Measurements from ENCODE around the gene PPIL1.

DNA sequence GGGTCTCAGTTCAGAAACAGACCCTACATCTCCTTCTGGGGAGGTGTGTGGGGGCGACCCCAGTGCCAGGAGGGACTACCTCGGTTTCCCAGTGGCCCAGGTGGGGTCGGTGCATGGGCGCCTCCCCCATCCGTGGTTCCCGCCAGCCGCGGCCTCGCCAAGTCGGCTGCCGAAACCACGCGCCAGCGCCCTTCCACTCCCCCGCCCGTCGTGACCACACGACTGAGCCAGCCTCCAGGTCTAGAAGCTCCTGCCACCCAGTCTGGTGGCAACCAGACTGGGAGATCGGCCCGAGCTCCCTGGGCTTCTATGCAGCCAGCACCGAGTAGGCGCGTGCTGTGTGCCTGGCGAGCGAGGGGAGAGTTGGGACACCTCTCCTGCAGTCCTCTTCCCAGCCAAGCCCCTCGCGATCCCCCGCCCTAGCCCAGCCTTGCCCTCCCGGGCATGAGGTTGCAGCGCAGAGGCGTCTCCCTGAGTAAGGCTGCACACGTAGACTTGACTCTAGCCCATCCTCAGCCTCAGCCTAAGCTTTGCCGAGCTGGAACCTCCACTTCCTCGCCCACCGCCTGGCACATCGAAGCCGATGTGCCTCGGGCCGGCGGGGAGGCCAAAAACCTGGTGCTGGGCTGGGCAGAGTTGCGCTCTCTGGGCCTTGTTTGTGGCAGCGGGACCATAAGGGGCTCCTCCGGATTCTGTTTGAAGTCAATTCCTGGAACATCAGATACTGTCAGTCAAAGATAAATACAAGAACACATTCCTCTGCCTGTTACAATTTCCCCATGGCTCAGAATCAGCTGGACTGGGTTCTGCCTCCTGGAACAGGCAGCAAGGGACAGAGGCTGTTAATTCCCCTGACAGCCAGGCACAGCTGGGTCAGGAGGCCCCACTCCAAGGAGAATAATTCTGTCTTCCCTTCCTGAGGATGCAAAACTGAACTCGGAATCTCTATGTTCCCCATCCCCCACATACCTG lies 33.9 kb downstream of the PPIL1 start:
- TF ChIP-seq MED1 (CRISPR knock-in tag; IDR thresholded peaks at IDR 0.05) (0 out of 2 replicates have a peak, but pooled peaks have one; percentile 37), NFE2 (CRISPR knock-in tag; IDR thresholded peaks at IDR 0.05) (no peak), ZNF660 (CRISPR knock-in tag; IDR thresholded peaks at IDR 0.05; ENCODE audit: borderline replicate concordance, low read depth) (no peak), POLR2AphosphoS5 (IDR thresholded peaks at IDR 0.05; ENCODE audit: low read depth, low read length) (no peak), EP300 (IDR thresholded peaks at IDR 0.05; ENCODE audit: low read depth in 2 of 2, low read length in 2 of 2) (0 out of 4 replicates have a peak, but pooled peaks of 1 of the 2 experiments have one; percentile 12), EP300 (CRISPR knock-in tag; IDR thresholded peaks at IDR 0.05; ENCODE audit: borderline replicate concordance) (no peak), RFXAP (CRISPR knock-in tag; IDR thresholded peaks at IDR 0.05; ENCODE audit: borderline replicate concordance) (0 out of 2 replicates have a peak, but pooled peaks have one; percentile 45), FOSL1 (CRISPR knock-in tag; IDR thresholded peaks at IDR 0.05; ENCODE audit: borderline replicate concordance) (no peak), ZNF331 (CRISPR knock-in tag; IDR thresholded peaks at IDR 0.05) (0 out of 2 replicates have a peak, but pooled peaks have one; percentile 30), HOXA9 (CRISPR knock-in tag; IDR thresholded peaks at IDR 0.05; ENCODE audit: borderline replicate concordance) (no peak), EZH2 (conservative IDR thresholded peaks at IDR 0.05; ENCODE audit: low read depth, low read length) (no peak; the same call in 1 of the 2 replicates)
- TF ChIP-seq, protein P1, sequence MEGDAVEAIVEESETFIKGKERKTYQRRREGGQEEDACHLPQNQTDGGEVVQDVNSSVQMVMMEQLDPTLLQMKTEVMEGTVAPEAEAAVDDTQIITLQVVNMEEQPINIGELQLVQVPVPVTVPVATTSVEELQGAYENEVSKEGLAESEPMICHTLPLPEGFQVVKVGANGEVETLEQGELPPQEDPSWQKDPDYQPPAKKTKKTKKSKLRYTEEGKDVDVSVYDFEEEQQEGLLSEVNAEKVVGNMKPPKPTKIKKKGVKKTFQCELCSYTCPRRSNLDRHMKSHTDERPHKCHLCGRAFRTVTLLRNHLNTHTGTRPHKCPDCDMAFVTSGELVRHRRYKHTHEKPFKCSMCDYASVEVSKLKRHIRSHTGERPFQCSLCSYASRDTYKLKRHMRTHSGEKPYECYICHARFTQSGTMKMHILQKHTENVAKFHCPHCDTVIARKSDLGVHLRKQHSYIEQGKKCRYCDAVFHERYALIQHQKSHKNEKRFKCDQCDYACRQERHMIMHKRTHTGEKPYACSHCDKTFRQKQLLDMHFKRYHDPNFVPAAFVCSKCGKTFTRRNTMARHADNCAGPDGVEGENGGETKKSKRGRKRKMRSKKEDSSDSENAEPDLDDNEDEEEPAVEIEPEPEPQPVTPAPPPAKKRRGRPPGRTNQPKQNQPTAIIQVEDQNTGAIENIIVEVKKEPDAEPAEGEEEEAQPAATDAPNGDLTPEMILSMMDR (CRISPR knock-in tag; IDR thresholded peaks at IDR 0.05): no peak
- TF ChIP-seq, protein P2, sequence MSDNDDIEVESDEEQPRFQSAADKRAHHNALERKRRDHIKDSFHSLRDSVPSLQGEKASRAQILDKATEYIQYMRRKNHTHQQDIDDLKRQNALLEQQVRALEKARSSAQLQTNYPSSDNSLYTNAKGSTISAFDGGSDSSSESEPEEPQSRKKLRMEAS (IDR thresholded peaks at IDR 0.05): peak; percentile 29; the same call in 1 of the 2 replicates
- TF ChIP-seq, protein P3, sequence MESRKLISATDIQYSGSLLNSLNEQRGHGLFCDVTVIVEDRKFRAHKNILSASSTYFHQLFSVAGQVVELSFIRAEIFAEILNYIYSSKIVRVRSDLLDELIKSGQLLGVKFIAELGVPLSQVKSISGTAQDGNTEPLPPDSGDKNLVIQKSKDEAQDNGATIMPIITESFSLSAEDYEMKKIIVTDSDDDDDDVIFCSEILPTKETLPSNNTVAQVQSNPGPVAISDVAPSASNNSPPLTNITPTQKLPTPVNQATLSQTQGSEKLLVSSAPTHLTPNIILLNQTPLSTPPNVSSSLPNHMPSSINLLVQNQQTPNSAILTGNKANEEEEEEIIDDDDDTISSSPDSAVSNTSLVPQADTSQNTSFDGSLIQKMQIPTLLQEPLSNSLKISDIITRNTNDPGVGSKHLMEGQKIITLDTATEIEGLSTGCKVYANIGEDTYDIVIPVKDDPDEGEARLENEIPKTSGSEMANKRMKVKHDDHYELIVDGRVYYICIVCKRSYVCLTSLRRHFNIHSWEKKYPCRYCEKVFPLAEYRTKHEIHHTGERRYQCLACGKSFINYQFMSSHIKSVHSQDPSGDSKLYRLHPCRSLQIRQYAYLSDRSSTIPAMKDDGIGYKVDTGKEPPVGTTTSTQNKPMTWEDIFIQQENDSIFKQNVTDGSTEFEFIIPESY (CRISPR knock-in tag; IDR thresholded peaks at IDR 0.05): peak; percentile 62
- TF ChIP-seq, protein P4, sequence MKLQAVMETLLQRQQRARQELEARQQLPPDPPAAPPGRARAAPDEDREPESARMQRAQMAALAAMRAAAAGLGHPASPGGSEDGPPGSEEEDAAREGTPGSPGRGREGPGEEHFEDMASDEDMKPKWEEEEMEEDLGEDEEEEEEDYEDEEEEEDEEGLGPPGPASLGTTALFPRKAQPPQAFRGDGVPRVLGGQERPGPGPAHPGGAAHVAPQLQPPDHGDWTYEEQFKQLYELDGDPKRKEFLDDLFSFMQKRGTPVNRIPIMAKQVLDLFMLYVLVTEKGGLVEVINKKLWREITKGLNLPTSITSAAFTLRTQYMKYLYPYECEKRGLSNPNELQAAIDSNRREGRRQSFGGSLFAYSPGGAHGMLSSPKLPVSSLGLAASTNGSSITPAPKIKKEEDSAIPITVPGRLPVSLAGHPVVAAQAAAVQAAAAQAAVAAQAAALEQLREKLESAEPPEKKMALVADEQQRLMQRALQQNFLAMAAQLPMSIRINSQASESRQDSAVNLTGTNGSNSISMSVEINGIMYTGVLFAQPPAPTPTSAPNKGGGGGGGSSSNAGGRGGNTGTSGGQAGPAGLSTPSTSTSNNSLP (IDR thresholded peaks at IDR 0.05; ENCODE audit: low read depth, low read length): no peak

All from HepG2 (cell line).